Measurements from ENCODE around the gene TMEM132D. TPM values are rescaled to one million over a fixed set of nuclear protein-coding genes. Genes with fewer than 3 reads are reported as not detected.

The TMEM132D gene
- total RNA-seq, 1 donor, result not detected

GRCh38 chr12:129530984-129531383 is 372.8 kb downstream of the TMEM132D start:
- Histone ChIP-seq H3K4me3 (ENCODE audit: insufficient read depth, low read length) (no peak overlapping the region), H2AFZ (ENCODE audit: low read length) (no peak overlapping the region), H3K36me3 (ENCODE audit: insufficient read depth, low read length) (no peaks in the 10 kb centered on the region), H3K27me3 (ENCODE audit: insufficient read depth, low read length) (no peaks in the 10 kb centered on the region), H4K20me1 (ENCODE audit: insufficient read depth, low read length) (no peaks in the 10 kb centered on the region), H3K27ac (ENCODE audit: low read depth, low read length) (no peak overlapping the region), H3K4me2 (ENCODE audit: insufficient read depth, low read length) (no peak overlapping the region), H3K79me2 (ENCODE audit: insufficient read depth, low read length) (no peaks in the 10 kb centered on the region), H3K4me1 (ENCODE audit: insufficient read depth, low read length) (no peaks in the 10 kb centered on the region), H3K9me3 (ENCODE audit: low read depth, low read length) (no peaks in the 10 kb centered on the region)
- TF ChIP-seq, protein P1, sequence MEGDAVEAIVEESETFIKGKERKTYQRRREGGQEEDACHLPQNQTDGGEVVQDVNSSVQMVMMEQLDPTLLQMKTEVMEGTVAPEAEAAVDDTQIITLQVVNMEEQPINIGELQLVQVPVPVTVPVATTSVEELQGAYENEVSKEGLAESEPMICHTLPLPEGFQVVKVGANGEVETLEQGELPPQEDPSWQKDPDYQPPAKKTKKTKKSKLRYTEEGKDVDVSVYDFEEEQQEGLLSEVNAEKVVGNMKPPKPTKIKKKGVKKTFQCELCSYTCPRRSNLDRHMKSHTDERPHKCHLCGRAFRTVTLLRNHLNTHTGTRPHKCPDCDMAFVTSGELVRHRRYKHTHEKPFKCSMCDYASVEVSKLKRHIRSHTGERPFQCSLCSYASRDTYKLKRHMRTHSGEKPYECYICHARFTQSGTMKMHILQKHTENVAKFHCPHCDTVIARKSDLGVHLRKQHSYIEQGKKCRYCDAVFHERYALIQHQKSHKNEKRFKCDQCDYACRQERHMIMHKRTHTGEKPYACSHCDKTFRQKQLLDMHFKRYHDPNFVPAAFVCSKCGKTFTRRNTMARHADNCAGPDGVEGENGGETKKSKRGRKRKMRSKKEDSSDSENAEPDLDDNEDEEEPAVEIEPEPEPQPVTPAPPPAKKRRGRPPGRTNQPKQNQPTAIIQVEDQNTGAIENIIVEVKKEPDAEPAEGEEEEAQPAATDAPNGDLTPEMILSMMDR (IDR thresholded peaks at IDR 0.05; ENCODE audit: extremely low read depth, low read depth, low read length), result no peak
- no peak for DNase-seq (ENCODE audit: insufficient read length, low spot score, missing footprints)

DNA sequence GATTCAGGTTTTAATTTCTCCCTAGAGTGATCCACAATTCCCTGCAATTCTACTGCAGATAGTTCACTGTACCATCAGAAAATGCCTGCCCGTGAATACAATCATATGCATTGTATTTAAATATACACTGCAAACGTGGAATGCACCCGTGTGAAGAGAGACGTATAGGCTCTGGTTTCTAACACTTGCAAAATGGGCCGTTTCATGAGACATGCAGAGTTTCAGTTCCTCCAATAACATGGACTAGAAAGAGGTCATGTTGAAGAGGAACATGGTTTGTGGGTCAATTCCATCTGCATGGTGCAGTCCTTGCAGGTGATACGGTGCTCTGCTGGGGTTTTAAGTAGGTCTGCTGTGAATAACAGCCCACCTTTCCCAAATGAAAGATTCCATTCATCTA is 373.3 kb downstream of the TMEM132D start:
- Histone ChIP-seq H4K20me1 (ENCODE audit: insufficient read depth, low read length) (no peaks in the 10 kb centered on the region), H2AFZ (ENCODE audit: low read length) (no peak overlapping the region), H3K79me2 (ENCODE audit: insufficient read depth, low read length) (no peaks in the 10 kb centered on the region), H3K36me3 (ENCODE audit: insufficient read depth, low read length) (no peaks in the 10 kb centered on the region), H3K4me2 (ENCODE audit: insufficient read depth, low read length) (no peak overlapping the region), H3K27me3 (ENCODE audit: insufficient read depth, low read length) (no peaks in the 10 kb centered on the region), H3K27ac (ENCODE audit: low read depth, low read length) (no peak overlapping the region), H3K9me3 (ENCODE audit: low read depth, low read length) (no peaks in the 10 kb centered on the region), H3K4me1 (ENCODE audit: insufficient read depth, low read length) (no peaks in the 10 kb centered on the region), H3K4me3 (ENCODE audit: insufficient read depth, low read length) (no peak overlapping the region)
- DNase-seq (ENCODE audit: insufficient read length, low spot score, missing footprints), result no peak
- TF ChIP-seq, protein P1 (IDR thresholded peaks at IDR 0.05; ENCODE audit: extremely low read depth, low read depth, low read length), result no peak

- no peak overlapping the region for H2AFZ ChIP-seq (ENCODE audit: low read length)
- no peaks in the 10 kb centered on the region for H3K27me3 ChIP-seq (ENCODE audit: insufficient read depth, low read length)
- H3K36me3 ChIP-seq (ENCODE audit: insufficient read depth, low read length), result no peaks in the 10 kb centered on the region
- H3K4me1 ChIP-seq (ENCODE audit: insufficient read depth, low read length), result no peaks in the 10 kb centered on the region
- H3K9me3 ChIP-seq (ENCODE audit: low read depth, low read length), result no peaks in the 10 kb centered on the region
- TF ChIP-seq, protein P1 (IDR thresholded peaks at IDR 0.05; ENCODE audit: extremely low read depth, low read depth, low read length), result no peak
- H3K4me3 ChIP-seq (ENCODE audit: insufficient read depth, low read length), result no peak overlapping the region
- H4K20me1 ChIP-seq (ENCODE audit: insufficient read depth, low read length), result no peaks in the 10 kb centered on the region
- no peak for DNase-seq (ENCODE audit: insufficient read length, low spot score, missing footprints)
- H3K79me2 ChIP-seq (ENCODE audit: insufficient read depth, low read length), result no peaks in the 10 kb centered on the region
- H3K4me2 ChIP-seq (ENCODE audit: insufficient read depth, low read length), result no peak overlapping the region
- H3K27ac ChIP-seq (ENCODE audit: low read depth, low read length), result no peak overlapping the region
Measured at GRCh38 chr12:129527506-129527905, 376.3 kb downstream of the TMEM132D start.

GRCh38 chr12:129523621-129524020 is 380.2 kb downstream of the TMEM132D start:
- Histone ChIP-seq H3K79me2 (ENCODE audit: insufficient read depth, low read length) (no peaks in the 10 kb centered on the region), H3K27ac (ENCODE audit: low read depth, low read length) (no peak overlapping the region), H3K36me3 (ENCODE audit: insufficient read depth, low read length) (no peaks in the 10 kb centered on the region), H3K27me3 (ENCODE audit: insufficient read depth, low read length) (no peaks in the 10 kb centered on the region), H2AFZ (ENCODE audit: low read length) (no peak overlapping the region), H3K4me2 (ENCODE audit: insufficient read depth, low read length) (no peak overlapping the region), H3K9me3 (ENCODE audit: low read depth, low read length) (no peaks in the 10 kb centered on the region), H4K20me1 (ENCODE audit: insufficient read depth, low read length) (no peaks in the 10 kb centered on the region), H3K4me1 (ENCODE audit: insufficient read depth, low read length) (no peaks in the 10 kb centered on the region), H3K4me3 (ENCODE audit: insufficient read depth, low read length) (no peak overlapping the region)
- TF ChIP-seq, protein P1 (IDR thresholded peaks at IDR 0.05; ENCODE audit: extremely low read depth, low read depth, low read length), result no peak
- DNase-seq (ENCODE audit: insufficient read length, low spot score, missing footprints), result no peak

Data from osteoblast (primary cell).